Measurements from ENCODE around the gene IFT27. TPM values are rescaled to one million over a fixed set of nuclear protein-coding genes. Genes with fewer than 3 reads are reported as not detected.

Gene IFT27
- total RNA-seq, 1 experiment from 2014 or later, result 23.2 TPM

DNA sequence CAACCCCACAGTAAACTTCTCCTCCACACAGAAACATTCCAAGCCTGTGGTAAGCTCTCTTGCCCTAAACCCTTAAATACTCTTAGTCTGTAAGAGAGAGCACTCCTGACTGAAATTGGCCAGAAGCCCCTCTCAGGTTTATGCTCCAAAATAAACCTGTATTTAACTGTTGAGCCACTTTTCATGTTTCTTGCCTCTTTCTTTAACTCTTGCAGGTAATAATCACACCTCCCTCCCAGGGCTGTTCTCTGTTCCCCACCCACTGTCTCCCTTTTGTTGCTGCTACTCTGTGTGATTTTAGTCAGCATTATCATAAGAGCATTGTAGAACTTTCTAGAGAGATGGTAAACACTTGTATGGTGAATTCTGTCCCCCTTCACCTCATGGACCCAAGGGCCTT, 2.1 kb upstream of the IFT27 start:
- DNase-seq (ENCODE audit: low read depth, low spot score) (no peak), ATAC-seq (no peak)
- Histone ChIP-seq H3K4me3 (replicated peaks in 1 of 2; ENCODE audit: low read depth in 1 of 2, low read length in 2 of 2) (no peak overlapping the region), H3K4me1 (ENCODE audit: control insufficient read depth in 1 of 2, insufficient read depth in 2 of 2, low read length in 2 of 2) (peaks cover 7 to 30% of the 10 kb centered on the region in 2 experiments), H3K4me2 (ENCODE audit: low read length) (no peak overlapping the region), H3K9ac (ENCODE audit: low read length) (no peak overlapping the region), H3K79me2 (ENCODE audit: insufficient read depth, low read length) (no peaks in the 10 kb centered on the region), H2AFZ (ENCODE audit: low read depth, low read length, poor library complexity, severe bottlenecking) (no peak overlapping the region), H3K9me3 (ENCODE audit: control insufficient read depth in 1 of 2, insufficient read depth in 1 of 2, low read depth in 1 of 2, low read length in 2 of 2) (no peaks in the 10 kb centered on the region), H3K27me3 (ENCODE audit: insufficient read depth, low read length) (no peaks in the 10 kb centered on the region), H3K36me3 (ENCODE audit: control insufficient read depth in 1 of 2, insufficient read depth in 2 of 2, low read length in 2 of 2) (no peaks in the 10 kb centered on the region), H3K9me2 (ENCODE audit: insufficient read depth) (no peaks in the 10 kb centered on the region), H3K27ac (ENCODE audit: low read depth, low read length) (no peak overlapping the region), H4K20me1 (ENCODE audit: insufficient read depth) (no peaks in the 10 kb centered on the region)
- no TSS peak for BruUV-seq (replicated peaks)
- CTCF ChIA-PET, result no interaction called here
- intact Hi-C loops (cut with micrococcal nuclease), result no loop called here
- RAD21 ChIA-PET (ENCODE audit: low non-redundant PET in 1 of 2, low total read pairs in 2 of 2, uncharacterized antibody in 2 of 2, unreplicated experiment in 2 of 2), result interaction anchor here in 1 of 2 experiments (0.6 kb wide), 1 partner anchor 365 kb away, joined by 3 read pairs; no protein-coding TSS in a partner anchor
- POLR2A ChIA-PET, result no interaction called here
- TF ChIP-seq YY1 (IDR thresholded peaks at IDR 0.05; ENCODE audit: extremely low read depth, insufficient replicate concordance, low read depth, low read length) (no peak), TCF7L2 (IDR thresholded peaks at IDR 0.05; ENCODE audit: borderline replicate concordance, extremely low read depth, insufficient read depth, insufficient read length) (no peak), CEBPB (IDR thresholded peaks at IDR 0.05; ENCODE audit: low read depth) (no peak), POLR2AphosphoS5 (IDR thresholded peaks at IDR 0.05; ENCODE audit: low read depth, low read length) (no peak), EZH2 (IDR thresholded peaks at IDR 0.05) (no peak), SRF (IDR thresholded peaks at IDR 0.05; ENCODE audit: low read depth) (no peak), RAD21 (IDR thresholded peaks at IDR 0.05; ENCODE audit: low read depth) (no peak), EZH2phosphoT487 (IDR thresholded peaks at IDR 0.05; ENCODE audit: borderline replicate concordance) (no peak), ELF1 (IDR thresholded peaks at IDR 0.05; ENCODE audit: borderline replicate concordance, low read depth) (no peak)
- TF ChIP-seq, protein P1, sequence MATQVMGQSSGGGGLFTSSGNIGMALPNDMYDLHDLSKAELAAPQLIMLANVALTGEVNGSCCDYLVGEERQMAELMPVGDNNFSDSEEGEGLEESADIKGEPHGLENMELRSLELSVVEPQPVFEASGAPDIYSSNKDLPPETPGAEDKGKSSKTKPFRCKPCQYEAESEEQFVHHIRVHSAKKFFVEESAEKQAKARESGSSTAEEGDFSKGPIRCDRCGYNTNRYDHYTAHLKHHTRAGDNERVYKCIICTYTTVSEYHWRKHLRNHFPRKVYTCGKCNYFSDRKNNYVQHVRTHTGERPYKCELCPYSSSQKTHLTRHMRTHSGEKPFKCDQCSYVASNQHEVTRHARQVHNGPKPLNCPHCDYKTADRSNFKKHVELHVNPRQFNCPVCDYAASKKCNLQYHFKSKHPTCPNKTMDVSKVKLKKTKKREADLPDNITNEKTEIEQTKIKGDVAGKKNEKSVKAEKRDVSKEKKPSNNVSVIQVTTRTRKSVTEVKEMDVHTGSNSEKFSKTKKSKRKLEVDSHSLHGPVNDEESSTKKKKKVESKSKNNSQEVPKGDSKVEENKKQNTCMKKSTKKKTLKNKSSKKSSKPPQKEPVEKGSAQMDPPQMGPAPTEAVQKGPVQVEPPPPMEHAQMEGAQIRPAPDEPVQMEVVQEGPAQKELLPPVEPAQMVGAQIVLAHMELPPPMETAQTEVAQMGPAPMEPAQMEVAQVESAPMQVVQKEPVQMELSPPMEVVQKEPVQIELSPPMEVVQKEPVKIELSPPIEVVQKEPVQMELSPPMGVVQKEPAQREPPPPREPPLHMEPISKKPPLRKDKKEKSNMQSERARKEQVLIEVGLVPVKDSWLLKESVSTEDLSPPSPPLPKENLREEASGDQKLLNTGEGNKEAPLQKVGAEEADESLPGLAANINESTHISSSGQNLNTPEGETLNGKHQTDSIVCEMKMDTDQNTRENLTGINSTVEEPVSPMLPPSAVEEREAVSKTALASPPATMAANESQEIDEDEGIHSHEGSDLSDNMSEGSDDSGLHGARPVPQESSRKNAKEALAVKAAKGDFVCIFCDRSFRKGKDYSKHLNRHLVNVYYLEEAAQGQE (IDR thresholded peaks at IDR 0.05; ENCODE audit: low read depth), result no peak
- TF ChIP-seq, protein P2, sequence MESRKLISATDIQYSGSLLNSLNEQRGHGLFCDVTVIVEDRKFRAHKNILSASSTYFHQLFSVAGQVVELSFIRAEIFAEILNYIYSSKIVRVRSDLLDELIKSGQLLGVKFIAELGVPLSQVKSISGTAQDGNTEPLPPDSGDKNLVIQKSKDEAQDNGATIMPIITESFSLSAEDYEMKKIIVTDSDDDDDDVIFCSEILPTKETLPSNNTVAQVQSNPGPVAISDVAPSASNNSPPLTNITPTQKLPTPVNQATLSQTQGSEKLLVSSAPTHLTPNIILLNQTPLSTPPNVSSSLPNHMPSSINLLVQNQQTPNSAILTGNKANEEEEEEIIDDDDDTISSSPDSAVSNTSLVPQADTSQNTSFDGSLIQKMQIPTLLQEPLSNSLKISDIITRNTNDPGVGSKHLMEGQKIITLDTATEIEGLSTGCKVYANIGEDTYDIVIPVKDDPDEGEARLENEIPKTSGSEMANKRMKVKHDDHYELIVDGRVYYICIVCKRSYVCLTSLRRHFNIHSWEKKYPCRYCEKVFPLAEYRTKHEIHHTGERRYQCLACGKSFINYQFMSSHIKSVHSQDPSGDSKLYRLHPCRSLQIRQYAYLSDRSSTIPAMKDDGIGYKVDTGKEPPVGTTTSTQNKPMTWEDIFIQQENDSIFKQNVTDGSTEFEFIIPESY (IDR thresholded peaks at IDR 0.05; ENCODE audit: extremely low read depth, insufficient replicate concordance, low read length), result no peak

Measured in HCT116 (cell line).